ENCODE measurements around the gene UNC80.
A peak's percentile ranks its signal among the peaks of the same experiment; 100 is the strongest.

Gene UNC80

DNA sequence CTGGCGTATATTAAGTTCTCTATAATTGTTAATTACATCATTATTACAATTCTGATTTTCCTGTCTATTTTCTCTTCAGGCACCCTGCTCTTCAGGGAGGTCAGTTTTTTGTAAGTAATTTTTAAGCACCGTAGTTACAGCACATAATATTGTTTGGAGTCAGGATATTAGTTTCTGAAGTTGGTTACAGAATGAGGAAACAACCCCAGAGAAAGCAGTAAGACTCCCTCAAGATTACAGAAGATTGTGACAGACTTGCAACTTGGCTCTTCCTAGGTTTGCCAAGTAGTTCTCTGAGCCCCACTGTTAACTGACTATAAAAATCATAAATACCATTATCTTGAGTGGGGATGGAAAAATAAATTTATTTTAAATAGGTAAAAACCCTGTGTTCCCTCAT is 231.7 kb downstream of the UNC80 start:
- Mint-ChIP-seq H3K9me3 (no peaks in the 10 kb centered on the region), H3K27ac (peak overlapping the region; percentile 94), H3K4me3 (peak overlapping the region; percentile 97), H3K27me3 (no peaks in the 10 kb centered on the region), H3K4me1 (ENCODE audit: low read depth in 2 of 2) (peaks cover 34 to 56% of the 10 kb centered on the region in 2 donors), H3K36me3 (ENCODE audit: insufficient read depth) (peaks cover 12% of the 10 kb centered on the region)
- no peak for ATAC-seq (replicated peaks)
- no peak for DNase-seq

DNA sequence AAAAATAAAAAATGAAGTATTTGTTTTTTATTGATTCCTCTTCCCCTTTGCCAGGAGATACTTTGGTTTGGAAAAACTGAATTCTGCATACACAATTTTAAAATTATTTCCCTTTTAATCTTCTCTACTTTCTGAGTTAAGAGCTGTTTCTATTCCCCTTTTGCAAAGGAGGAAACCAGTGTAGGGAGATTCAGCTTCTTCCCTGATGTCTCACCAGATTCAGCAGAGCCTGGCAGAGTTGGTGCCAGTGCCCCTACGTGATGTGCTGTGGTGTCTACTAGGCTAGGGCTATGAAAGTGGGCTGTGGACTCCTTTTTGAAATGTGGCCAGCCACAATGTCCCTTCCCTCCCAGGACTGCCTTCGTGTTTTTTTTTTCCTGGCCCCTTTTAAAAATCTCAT is 233.2 kb downstream of the UNC80 start:
- H3K27me3 Mint-ChIP-seq, result no peaks in the 10 kb centered on the region
- no peaks in the 10 kb centered on the region for H3K9me3 Mint-ChIP-seq
- peaks cover 20% of the 10 kb centered on the region for H3K36me3 Mint-ChIP-seq (ENCODE audit: insufficient read depth)
- no peak for DNase-seq
- peak overlapping the region in 1 of 2 donors; percentile 87 for H3K27ac Mint-ChIP-seq
- peaks cover 35 to 65% of the 10 kb centered on the region in 2 donors for H3K4me1 Mint-ChIP-seq (ENCODE audit: low read depth in 2 of 2)
- ATAC-seq (replicated peaks), result no peak
- H3K4me3 Mint-ChIP-seq, result peak overlapping the region; percentile 9 to 28

- Mint-ChIP-seq H3K27me3 (no peaks in the 10 kb centered on the region), H3K36me3 (ENCODE audit: insufficient read depth) (peaks cover 23% of the 10 kb centered on the region), H3K27ac (peak overlapping the region; percentile 3 to 73), H3K4me1 (ENCODE audit: low read depth in 2 of 2) (peaks cover 35 to 75% of the 10 kb centered on the region in 2 donors), H3K9me3 (no peaks in the 10 kb centered on the region), H3K4me3 (no peak overlapping the region)
- no peak for ATAC-seq (replicated peaks)
- no peak for DNase-seq
Measured at GRCh38 chr2:210007895-210008294, 236.3 kb downstream of the UNC80 start.

DNA sequence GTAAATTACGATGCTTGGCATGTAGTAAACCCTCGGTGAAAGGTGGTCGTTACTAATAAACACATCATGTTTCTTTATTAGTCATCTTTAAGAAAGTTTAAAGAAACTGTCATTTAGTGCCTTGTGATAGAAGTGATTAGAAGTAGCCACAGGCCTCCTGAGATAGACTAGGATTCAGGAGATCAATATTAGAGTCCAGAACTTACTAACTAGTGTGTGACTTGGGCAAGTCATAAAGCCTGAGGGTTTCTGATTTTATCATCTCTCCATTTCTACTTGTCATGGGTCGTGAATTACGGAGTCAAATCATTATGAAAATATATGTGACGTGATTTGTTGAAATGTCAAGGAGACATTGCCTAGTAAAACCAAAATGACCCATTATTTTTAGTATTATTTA is 237.5 kb downstream of the UNC80 start:
- Mint-ChIP-seq H3K4me3 (no peak overlapping the region), H3K9me3 (no peaks in the 10 kb centered on the region), H3K27me3 (no peaks in the 10 kb centered on the region), H3K27ac (peak overlapping the region in 1 of 2 donors; percentile 73), H3K36me3 (ENCODE audit: insufficient read depth) (peaks cover 30% of the 10 kb centered on the region), H3K4me1 (ENCODE audit: low read depth in 2 of 2) (peaks cover 31 to 70% of the 10 kb centered on the region in 2 donors)
- ATAC-seq (replicated peaks) (no peak), DNase-seq (no peak)

DNA sequence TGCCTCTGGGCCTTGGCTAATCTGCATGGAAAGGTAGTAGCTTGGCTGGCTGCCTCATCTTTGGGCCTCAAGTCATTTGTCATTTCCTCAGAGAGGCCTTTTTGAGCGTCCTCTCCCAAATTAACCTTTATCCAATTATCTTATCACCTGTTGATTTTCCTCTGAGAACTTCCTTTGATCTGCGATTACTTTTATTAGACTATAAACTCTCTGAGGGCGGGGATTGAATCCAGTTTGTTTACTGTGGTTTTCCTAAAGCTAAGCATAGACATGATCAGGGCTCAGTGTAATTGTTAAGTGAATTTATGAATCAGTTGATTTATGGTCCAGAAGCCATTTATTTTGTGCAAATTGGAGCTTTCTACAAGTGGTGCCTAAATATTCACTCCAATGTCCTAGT is 238.3 kb downstream of the UNC80 start:
- Mint-ChIP-seq H3K36me3 (ENCODE audit: insufficient read depth) (peaks cover 35% of the 10 kb centered on the region), H3K9me3 (no peaks in the 10 kb centered on the region), H3K27me3 (no peaks in the 10 kb centered on the region), H3K27ac (no peak overlapping the region), H3K4me1 (ENCODE audit: low read depth in 2 of 2) (peaks cover 30 to 63% of the 10 kb centered on the region in 2 donors), H3K4me3 (no peak overlapping the region)
- no peak for ATAC-seq (replicated peaks)
- DNase-seq, result no peak

GRCh38 chr2:210020138-210020537 is 248.5 kb downstream of the UNC80 start:
- DNase-seq (no peak), ATAC-seq (replicated peaks) (peak; percentile 68)
- Mint-ChIP-seq H3K36me3 (ENCODE audit: insufficient read depth) (peaks cover 89% of the 10 kb centered on the region), H3K9me3 (no peaks in the 10 kb centered on the region), H3K27me3 (no peaks in the 10 kb centered on the region), H3K27ac (peak overlapping the region; percentile 38 to 68), H3K4me3 (peak overlapping the region; percentile 8 to 48), H3K4me1 (ENCODE audit: low read depth in 2 of 2) (peaks cover 10 to 16% of the 10 kb centered on the region in 2 donors)

DNA sequence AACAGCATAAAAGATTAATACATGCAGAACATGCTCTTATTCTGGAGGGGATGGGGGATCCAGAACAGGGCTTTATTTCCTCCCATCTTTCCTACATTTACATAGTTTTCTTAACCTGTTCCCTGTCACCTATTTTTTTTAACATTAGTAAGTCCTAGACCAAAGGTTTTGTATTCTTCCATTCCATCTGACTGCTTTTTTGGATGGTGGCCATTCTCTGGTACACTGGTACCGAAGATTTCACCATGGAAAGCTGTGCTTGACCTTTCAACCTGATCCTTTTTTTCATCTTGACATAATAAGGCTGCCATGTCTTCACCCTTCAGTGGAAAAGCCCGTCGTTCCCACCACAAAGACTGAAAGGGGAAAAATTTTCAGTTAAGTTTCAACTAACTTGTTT is 251.2 kb downstream of the UNC80 start:
- Mint-ChIP-seq H3K9me3 (no peaks in the 10 kb centered on the region), H3K27ac (no peak overlapping the region), H3K4me1 (ENCODE audit: low read depth in 2 of 2) (peaks cover 6 to 16% of the 10 kb centered on the region in 2 donors), H3K36me3 (ENCODE audit: insufficient read depth) (peaks cover 65% of the 10 kb centered on the region), H3K4me3 (no peak overlapping the region), H3K27me3 (no peaks in the 10 kb centered on the region)
- ATAC-seq (replicated peaks), result no peak
- no peak for DNase-seq

GRCh38 chr2:210027608-210028007 is 256.0 kb downstream of the UNC80 start:
- ATAC-seq (replicated peaks) (no peak), DNase-seq (no peak)
- Mint-ChIP-seq H3K4me3 (no peak overlapping the region), H3K4me1 (ENCODE audit: low read depth in 2 of 2) (no peaks in the 10 kb centered on the region), H3K27me3 (no peaks in the 10 kb centered on the region), H3K9me3 (no peaks in the 10 kb centered on the region), H3K27ac (peak overlapping the region in 1 of 2 donors; percentile 18), H3K36me3 (ENCODE audit: insufficient read depth) (peaks cover 26% of the 10 kb centered on the region)

- Mint-ChIP-seq H3K27ac (peak overlapping the region in 1 of 2 donors; percentile 18), H3K9me3 (no peaks in the 10 kb centered on the region), H3K4me1 (ENCODE audit: low read depth in 2 of 2) (no peaks in the 10 kb centered on the region), H3K4me3 (no peak overlapping the region), H3K36me3 (ENCODE audit: insufficient read depth) (peaks cover 22% of the 10 kb centered on the region), H3K27me3 (no peaks in the 10 kb centered on the region)
- DNase-seq (no peak), ATAC-seq (replicated peaks) (no peak)
Measured at GRCh38 chr2:210028178-210028577, 256.5 kb downstream of the UNC80 start.

- Mint-ChIP-seq H3K36me3 (ENCODE audit: insufficient read depth) (no peaks in the 10 kb centered on the region), H3K27ac (peak overlapping the region in 1 of 2 donors; percentile 56), H3K27me3 (no peaks in the 10 kb centered on the region), H3K9me3 (no peaks in the 10 kb centered on the region), H3K4me1 (ENCODE audit: low read depth in 2 of 2) (no peaks in the 10 kb centered on the region), H3K4me3 (no peak overlapping the region)
- ATAC-seq (replicated peaks) (no peak), DNase-seq (no peak)
Measured at GRCh38 chr2:210034087-210034683, 262.6 kb downstream of the UNC80 start.

DNA sequence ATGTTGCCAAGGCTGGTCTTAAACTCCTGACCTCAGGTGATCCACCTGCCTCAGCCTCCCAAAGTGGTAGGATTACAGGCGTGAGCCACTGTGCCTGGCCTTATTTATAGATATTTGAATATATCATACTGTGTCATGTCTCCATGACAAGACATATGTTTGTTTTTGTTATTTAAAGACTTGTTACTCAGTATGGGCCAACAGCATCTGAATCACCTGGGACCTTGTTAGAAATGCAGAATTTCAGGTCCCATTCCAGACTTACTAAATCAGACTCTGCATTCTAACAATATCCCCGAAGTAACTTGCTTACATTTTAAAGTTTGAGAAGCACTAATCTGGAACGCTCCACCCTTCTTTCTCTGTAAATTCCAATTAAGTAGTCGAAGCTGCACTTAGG is 264.0 kb downstream of the UNC80 start:
- no peak overlapping the region for H3K4me3 Mint-ChIP-seq
- H3K27me3 Mint-ChIP-seq, result no peaks in the 10 kb centered on the region
- DNase-seq (no peak), ATAC-seq (replicated peaks) (no peak)
- no peak overlapping the region for H3K27ac Mint-ChIP-seq
- H3K4me1 Mint-ChIP-seq (ENCODE audit: low read depth in 2 of 2), result no peaks in the 10 kb centered on the region
- no peaks in the 10 kb centered on the region for H3K36me3 Mint-ChIP-seq (ENCODE audit: insufficient read depth)
- H3K9me3 Mint-ChIP-seq, result no peaks in the 10 kb centered on the region

GRCh38 chr2:210038078-210038477 is 266.4 kb downstream of the UNC80 start:
- ATAC-seq (replicated peaks), result no peak
- Mint-ChIP-seq H3K4me1 (ENCODE audit: low read depth in 2 of 2) (no peaks in the 10 kb centered on the region), H3K27me3 (no peaks in the 10 kb centered on the region), H3K36me3 (ENCODE audit: insufficient read depth) (no peaks in the 10 kb centered on the region), H3K9me3 (no peaks in the 10 kb centered on the region), H3K27ac (no peak overlapping the region), H3K4me3 (no peak overlapping the region)
- DNase-seq, result no peak

GRCh38 chr2:210046851-210047500 is 275.3 kb downstream of the UNC80 start:
- peaks cover 3% of the 10 kb centered on the region for H3K36me3 Mint-ChIP-seq (ENCODE audit: insufficient read depth)
- H3K27me3 Mint-ChIP-seq, result no peaks in the 10 kb centered on the region
- peaks cover 0 to 3% of the 10 kb centered on the region in 2 donors for H3K9me3 Mint-ChIP-seq
- no peak overlapping the region for H3K27ac Mint-ChIP-seq
- H3K4me3 Mint-ChIP-seq, result no peak overlapping the region
- DNase-seq, result no peak
- H3K4me1 Mint-ChIP-seq (ENCODE audit: low read depth in 2 of 2), result no peaks in the 10 kb centered on the region
- ATAC-seq (replicated peaks), result no peak

Measured in effector memory CD8-positive, alpha-beta T cell (primary cell).